Stomach (tissue), 4 donors: ENCODE measurements around the gene MLLT10.

ENCODE experiments used
- CTCF ChIP-seq, 7 experiments: fragments of 450-650 bp in 4 of 7; fragments of 200-600 bp in 3 of 7; sonication (generic) in 3 of 7; IDR thresholded peaks; one replicate each; pipeline ENCODE4 v1.5.1; 2016 to 2019; ENCODE audit warnings: antibody characterized with exemption in 7 of 7, control low read depth in 2 of 7, mild to moderate bottlenecking in 1 of 7
- EP300 ChIP-seq: sonication (generic); formaldehyde crosslinking; IDR thresholded peaks from one replicate; pipeline ENCODE4 v1.6.1; 2017; ENCODE audit warnings: antibody characterized with exemption
- POLR2A ChIP-seq, 4 donors: fragments of 450-650 bp; IDR thresholded peaks; one replicate each; pipeline ENCODE4 v1.6.1; 2016; ENCODE audit warnings: antibody characterized with exemption in 4 of 4, control low read depth in 2 of 4, mild to moderate bottlenecking in 1 of 4, moderate library complexity in 1 of 4
- POLR2AphosphoS5 ChIP-seq, 3 donors: sonication (generic); formaldehyde crosslinking; IDR thresholded peaks; one replicate each; pipeline ENCODE4 v1.6.1; 2016; ENCODE audit warnings: antibody characterized with exemption in 3 of 3

- no peak for TF ChIP-seq CTCF (IDR thresholded peaks at IDR 0.05)
- no peak for TF ChIP-seq EP300
- no peak for TF ChIP-seq POLR2AphosphoS5 (IDR thresholded peaks at IDR 0.05)
- no peak for TF ChIP-seq POLR2A (IDR thresholded peaks at IDR 0.05)
Measured at GRCh38 chr10:21626457-21627161, 92.6 kb downstream of the MLLT10 start.
